Prostate gland (tissue), 2 donors: Measurements from ENCODE around the gene STK39. TPM values are rescaled to one million over a fixed set of nuclear protein-coding genes. Genes with fewer than 3 reads are reported as not detected.

Experiments
- DNase-seq: peaks from one replicate; pipeline ENCODE4 v3.0.0-alpha.2; 2019; ENCODE audit warnings: low spot score
- H3K27ac ChIP-seq, 2 donors: fragments of 200-600 bp; sonication (generic); 2 replicates each; pipeline ENCODE4 v1.5.1; 2017 to 2019
- H3K27me3 ChIP-seq: fragments of 200-600 bp; sonication (generic); replicated peaks from 2 replicates; pipeline ENCODE4 v1.5.1; 2019; ENCODE audit not compliant: insufficient read depth
- H3K36me3 ChIP-seq, 2 donors: fragments of 200-600 bp; sonication (generic); 1 replicate in 1 of 2; 2 replicates in 1 of 2; pipeline versions ENCODE4 v1.5.1 to v1.8.1; 2017 to 2019
- H3K4me1 ChIP-seq: fragments of 200-600 bp; sonication (generic); replicated peaks from 2 replicates; pipeline ENCODE4 v1.5.1; 2019
- H3K4me3 ChIP-seq, 2 donors: fragments of 200-600 bp; sonication (generic); 2 replicates each; pipeline ENCODE4 v1.5.1; 2017 to 2019
- H3K9me3 ChIP-seq: fragments of 200-600 bp; sonication (generic); 2 replicates; pipeline ENCODE4 v1.5.1; 2017
- CTCF ChIP-seq, 4 experiments: fragments of 200-600 bp in 2 of 4; fragments of 450-650 bp in 2 of 4; sonication (generic) in 2 of 4; IDR thresholded peaks; 1 replicate in 3 of 4; 2 replicates in 1 of 4; pipeline ENCODE4 v1.5.1; 2016 to 2019; ENCODE audit warnings: antibody characterized with exemption in 4 of 4, mild to moderate bottlenecking in 2 of 4, moderate library complexity in 2 of 4
- POLR2A ChIP-seq: fragments of 450-650 bp; IDR thresholded peaks from one replicate; pipeline ENCODE4 v1.6.1; 2016; ENCODE audit warnings: antibody characterized with exemption, mild to moderate bottlenecking
- POLR2AphosphoS5 ChIP-seq: sonication (generic); formaldehyde crosslinking; IDR thresholded peaks from one replicate; pipeline ENCODE4 v1.6.1; 2017; ENCODE audit warnings: antibody characterized with exemption
- WGBS: methylation state at CpG from one replicate; pipeline ENCODE4 v1.1.5; 2018; 5-methylcytosine and 5-hydroxymethylcytosine counted together
- intact Hi-C: fragments of 100-400 bp; cut with DNase I; formaldehyde crosslinking; loops from one replicate; pipeline ENCODE4 v1.14.2; 2022
- total RNA-seq, 2 donors: library from RNA; depleted of rRNA; stranded (reverse); fragments of >200 nt; gene quantifications; one replicate each; pipeline ENCODE4 v1.1.0, GENCODE V29; 2016

The STK39 gene
- total RNA-seq, 2 donors from 2014 or later, result 32.2 to 54.7 TPM

DNA sequence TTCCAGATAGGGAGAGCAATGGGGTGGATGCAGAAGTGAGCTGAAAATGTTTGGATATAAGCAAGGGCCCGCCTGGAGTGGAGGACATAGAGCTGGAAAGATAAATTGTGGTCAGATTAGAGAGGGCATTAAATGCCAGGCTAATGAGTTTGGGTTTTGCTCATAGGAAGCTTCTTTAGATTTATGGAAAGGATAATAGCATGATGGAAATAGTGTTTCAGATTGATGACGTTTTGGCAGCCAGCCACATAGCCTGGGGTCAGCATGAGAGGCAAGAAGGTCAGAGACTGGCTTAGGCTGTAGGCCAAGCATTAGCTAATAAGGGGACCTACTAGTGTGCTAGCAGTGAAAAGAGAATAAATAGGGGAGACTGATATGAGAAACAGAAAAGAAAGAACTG is 321.6 kb downstream of the STK39 start:
- H3K27me3 ChIP-seq, result no peaks in the 10 kb centered on the region
- H3K4me3 ChIP-seq, result no peak overlapping the region
- H3K9me3 ChIP-seq, result no peaks in the 10 kb centered on the region
- intact Hi-C loops, result no loop called here
- H3K36me3 ChIP-seq, result no peaks in the 10 kb centered on the region
- DNase-seq, result no peak
- H3K27ac ChIP-seq, result no peak overlapping the region
- TF ChIP-seq POLR2AphosphoS5 (no peak), POLR2A (no peak), CTCF (IDR thresholded peaks at IDR 0.05) (no peak)
- H3K4me1 ChIP-seq, result no peaks in the 10 kb centered on the region
- WGBS, result 45% methylated on average over 2 of the region's 2 CpGs

- DNase-seq, result no peak
- intact Hi-C loops, result no loop called here
- Histone ChIP-seq H3K4me3 (no peak overlapping the region), H3K4me1 (no peaks in the 10 kb centered on the region), H3K27me3 (no peaks in the 10 kb centered on the region), H3K27ac (no peak overlapping the region), H3K36me3 (no peaks in the 10 kb centered on the region), H3K9me3 (no peaks in the 10 kb centered on the region)
- WGBS, result 84% methylated on average over 4 of the region's 4 CpGs
- TF ChIP-seq CTCF (IDR thresholded peaks at IDR 0.05), result no peak
- TF ChIP-seq POLR2AphosphoS5, result no peak
- no peak for TF ChIP-seq POLR2A
Measured at GRCh38 chr2:167924556-167924955, 322.8 kb downstream of the STK39 start.

DNA sequence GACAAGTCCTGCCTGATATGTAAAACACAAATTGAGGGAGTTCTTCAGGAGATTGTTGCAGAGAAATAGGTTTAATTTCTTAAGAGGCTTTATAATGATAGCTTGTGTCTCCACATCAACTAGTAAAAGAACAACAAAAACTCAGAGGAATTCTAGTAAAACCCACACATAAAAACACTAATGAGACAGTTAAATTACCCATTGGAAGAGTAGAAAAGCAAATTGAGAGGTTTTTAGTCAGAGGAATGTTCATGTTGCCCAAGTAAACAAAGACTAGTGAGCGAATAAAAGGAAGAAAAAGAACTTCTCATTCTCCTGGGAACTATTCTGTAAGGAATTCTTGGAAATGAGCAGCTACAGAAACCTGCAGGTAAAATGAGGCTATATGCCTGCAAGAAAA is 330.6 kb downstream of the STK39 start:
- no peak overlapping the region for H3K27ac ChIP-seq
- H3K27me3 ChIP-seq, result no peaks in the 10 kb centered on the region
- TF ChIP-seq CTCF (IDR thresholded peaks at IDR 0.05) (no peak), POLR2A (no peak), POLR2AphosphoS5 (no peak)
- H3K4me3 ChIP-seq, result no peak overlapping the region
- DNase-seq, result no peak
- 26% methylated on average over 1 of the region's 1 CpG for WGBS
- no peaks in the 10 kb centered on the region for H3K36me3 ChIP-seq
- H3K4me1 ChIP-seq, result no peaks in the 10 kb centered on the region
- intact Hi-C loops, result no loop called here
- H3K9me3 ChIP-seq, result no peaks in the 10 kb centered on the region

DNA sequence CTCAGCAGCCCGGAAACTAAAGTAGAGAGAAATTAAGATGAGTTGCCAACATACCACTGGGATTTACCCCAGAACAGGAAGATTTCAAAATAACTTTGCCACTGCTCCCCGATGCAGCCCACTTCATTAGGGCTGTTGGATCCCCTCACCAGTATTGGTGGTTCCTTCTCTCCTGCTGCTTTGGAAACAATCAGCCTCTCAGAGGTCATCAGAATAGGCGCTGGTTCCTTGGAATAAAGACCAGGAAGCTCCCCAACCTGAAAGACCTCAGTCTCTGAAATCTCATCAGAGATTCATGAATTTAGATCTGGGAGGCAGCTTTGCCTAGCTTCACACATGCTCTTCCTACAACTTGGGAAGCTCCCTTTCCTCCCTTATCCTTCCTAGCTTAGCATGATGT is 332.4 kb downstream of the STK39 start:
- H3K36me3 ChIP-seq, result no peaks in the 10 kb centered on the region
- H3K9me3 ChIP-seq, result no peaks in the 10 kb centered on the region
- no peak for DNase-seq
- no peaks in the 10 kb centered on the region for H3K27me3 ChIP-seq
- H3K27ac ChIP-seq, result no peak overlapping the region
- WGBS, result 96% methylated on average over 3 of the region's 3 CpGs
- intact Hi-C loops, result no loop called here
- H3K4me3 ChIP-seq, result no peak overlapping the region
- no peak for TF ChIP-seq POLR2AphosphoS5
- TF ChIP-seq CTCF (IDR thresholded peaks at IDR 0.05), result no peak
- TF ChIP-seq POLR2A, result no peak
- no peaks in the 10 kb centered on the region for H3K4me1 ChIP-seq

DNA sequence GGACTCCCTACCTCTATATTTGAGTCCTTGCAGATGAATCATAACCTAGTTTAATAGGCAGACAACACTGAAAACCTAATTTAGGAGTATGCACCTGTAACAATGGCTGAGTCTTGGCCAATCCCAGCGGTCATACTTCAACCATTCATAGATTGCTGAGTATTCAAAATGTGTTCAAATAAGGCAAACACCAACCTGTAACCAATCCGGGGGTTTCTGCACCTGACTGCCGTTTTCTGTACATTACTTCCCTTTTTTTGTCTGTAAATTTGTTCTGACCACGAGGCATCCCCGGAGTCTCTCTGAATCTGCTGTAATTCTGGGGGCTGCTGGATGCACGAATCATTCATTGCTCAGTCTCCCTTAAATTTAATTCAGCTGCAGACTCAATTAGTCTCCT is 338.6 kb downstream of the STK39 start:
- Histone ChIP-seq H3K27me3 (no peaks in the 10 kb centered on the region), H3K4me1 (no peaks in the 10 kb centered on the region), H3K36me3 (no peaks in the 10 kb centered on the region), H3K9me3 (no peaks in the 10 kb centered on the region), H3K4me3 (no peak overlapping the region), H3K27ac (no peak overlapping the region)
- no peak for DNase-seq
- WGBS, result 83% methylated on average over 6 of the region's 6 CpGs
- TF ChIP-seq CTCF (IDR thresholded peaks at IDR 0.05), result no peak
- intact Hi-C loops, result no loop called here
